ENCODE measurements around the gene TSPAN16.
"Not testable (repeated sequence)": the region's sequence is repeated elsewhere in the genome, so short reads cannot be mapped to it uniquely, and the experiment has no call there.

Gene TSPAN16

DNA sequence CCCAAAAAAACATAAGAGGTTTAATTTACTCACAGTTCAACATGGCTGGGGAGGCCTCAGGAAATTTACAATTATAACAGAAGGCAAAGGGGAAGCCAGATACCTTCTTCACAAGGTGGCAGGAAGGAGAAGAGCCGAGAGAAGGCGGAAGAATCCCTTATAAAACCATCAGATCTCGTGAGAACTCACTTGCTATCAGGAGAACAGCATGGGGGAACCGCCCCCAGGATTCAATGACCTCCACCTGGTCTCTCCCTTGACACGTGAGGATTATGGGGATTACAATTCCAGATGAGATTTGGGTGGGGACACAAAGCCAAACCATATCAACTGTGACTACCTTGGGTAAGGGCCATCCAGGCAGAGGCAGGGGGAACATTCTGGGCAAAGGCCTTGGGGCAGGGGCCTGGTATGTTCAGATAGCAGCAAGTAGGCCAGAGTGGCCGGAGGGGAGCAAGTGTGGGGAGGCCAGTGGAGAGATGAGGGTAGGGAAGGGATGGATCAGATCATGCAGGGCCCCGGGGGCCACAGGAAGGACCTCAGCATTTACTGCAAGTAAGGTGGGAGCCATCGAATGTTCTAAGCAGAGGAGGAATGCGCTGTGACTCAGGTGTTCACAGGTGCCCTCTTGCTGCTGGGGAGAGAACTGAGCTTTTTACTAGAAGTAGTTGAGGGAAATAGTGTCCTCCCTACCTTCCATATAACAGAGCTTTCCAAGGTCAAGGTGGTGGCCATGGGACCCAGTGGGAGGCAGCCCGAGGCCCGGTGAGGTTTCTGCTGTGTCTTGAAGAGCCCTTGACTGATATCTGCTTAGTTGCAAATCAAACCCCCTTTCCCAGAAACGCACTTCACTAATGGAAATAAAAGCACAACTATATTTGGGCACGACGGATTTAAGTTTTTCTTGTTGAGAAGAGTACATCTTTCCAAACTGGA is 25.5 kb downstream of the TSPAN16 start:
- DNase-seq: no peak

DNA sequence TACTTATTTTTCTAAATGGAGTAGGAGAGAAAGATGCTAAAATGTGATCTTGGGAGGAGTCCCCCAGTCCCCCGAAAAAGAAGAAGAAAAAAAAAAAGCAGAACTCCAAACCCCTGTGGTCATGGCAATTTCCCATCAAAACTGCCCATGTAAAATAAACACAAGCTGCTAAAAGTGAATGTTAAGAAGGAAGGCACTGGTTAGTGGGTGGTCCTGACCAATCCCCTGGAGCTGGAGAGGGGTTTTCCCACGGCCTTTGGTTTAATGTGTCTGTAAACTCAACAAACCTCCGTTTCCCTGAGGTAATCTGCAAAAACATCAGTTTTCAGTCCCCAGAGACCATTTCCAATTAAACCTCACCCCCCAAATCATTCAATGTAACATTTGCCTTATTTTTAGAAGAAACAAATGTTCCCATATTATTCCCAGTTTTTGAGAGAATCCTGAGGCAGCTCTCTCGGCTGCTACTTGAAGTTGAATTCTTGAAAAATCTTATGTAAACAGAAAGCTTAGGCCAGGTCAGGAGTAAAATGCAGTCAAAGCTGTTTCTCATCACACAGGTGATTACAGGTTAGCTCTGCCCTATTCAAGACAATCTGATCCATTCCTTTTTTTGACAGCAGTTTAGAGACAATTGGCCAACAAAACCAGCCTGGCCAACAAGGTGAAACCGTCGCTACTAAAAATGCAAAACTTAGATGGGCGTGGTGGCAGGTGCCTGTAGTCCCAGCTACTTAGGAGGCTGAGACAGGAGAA is 26.5 kb downstream of the TSPAN16 start:
- DNase-seq: no peak

DNA sequence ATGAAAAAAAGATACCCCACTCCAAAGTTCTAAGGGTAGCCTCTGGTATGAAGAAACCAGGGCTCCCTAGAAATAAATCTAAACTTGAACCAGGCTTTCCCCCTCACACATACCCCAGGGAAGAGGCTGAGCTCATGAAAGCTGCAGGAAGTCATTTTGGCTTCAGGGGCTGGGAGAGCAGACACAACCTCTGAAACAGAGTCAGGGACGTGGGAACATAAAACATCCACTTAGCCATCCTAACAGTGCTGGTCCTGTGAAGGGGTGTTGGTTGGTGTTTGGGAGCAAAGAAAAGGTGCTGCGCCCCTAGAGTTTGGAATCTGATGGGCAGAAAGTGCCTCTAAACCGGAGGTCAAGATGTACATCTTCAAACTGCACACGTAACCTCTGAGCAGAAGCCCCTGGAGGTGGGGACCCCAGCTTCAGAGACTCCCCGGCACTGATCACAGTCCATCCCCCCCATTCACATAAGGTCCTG is 27.7 kb downstream of the TSPAN16 start:
- no peak for DNase-seq

DNA sequence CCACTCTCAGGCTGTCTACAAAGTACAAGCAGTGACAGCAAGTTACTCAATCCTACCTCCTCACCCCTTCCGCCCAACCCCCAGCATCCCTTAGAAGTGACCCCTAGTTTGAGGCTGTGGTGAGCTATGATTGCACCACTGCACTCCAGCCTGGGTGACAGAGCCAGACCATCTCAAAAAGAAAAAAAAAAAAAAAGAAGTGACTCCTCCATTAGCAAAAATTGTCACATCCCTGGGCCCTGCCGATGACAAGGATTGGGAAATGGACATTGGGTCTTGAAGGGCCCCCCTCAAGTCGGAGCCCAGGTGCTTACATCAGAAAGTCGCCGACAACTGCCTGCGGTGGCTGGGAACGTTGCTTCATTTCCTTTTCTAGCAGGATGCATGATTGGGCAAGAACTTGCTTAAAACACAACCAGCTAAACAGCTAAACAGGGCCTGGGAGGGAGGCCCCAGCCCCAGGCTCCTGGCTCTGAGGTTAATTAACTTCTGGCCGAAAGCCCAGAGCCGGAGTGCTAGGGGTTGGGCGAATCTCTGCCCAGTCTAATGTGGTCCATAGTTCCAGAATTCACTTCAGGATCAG is 28.2 kb downstream of the TSPAN16 start:
- no peak for DNase-seq

DNA sequence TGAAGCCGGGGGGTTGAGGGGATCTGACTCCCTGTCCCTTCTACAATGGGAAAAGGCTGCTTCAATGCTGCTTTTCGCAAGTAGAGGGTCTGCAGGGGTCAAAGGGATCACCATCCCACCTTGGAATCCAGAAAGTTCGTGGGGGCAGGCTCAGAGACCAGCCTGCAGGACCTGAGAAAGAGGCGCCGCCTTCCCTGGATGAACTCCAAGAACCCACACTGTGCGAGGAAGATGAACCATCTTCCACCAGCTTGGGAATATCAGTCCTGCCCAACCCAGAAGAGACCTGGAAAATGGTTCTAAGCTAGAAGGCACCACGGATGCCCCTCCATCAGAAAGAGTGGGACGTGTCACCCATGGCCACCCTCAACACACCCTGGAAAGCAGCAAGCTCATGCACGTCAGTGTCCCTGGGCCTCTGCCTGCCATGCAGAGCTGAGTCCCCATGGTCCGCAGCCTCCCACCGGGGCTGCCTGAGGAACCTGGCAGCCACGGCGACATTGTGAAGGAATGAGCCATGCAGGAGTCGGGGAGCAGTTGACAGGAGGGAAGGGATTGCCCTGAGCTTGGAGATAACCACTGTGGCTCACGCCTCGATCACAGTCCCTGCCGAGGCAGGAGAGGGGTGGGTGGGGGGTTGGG is 28.9 kb downstream of the TSPAN16 start:
- no peak for DNase-seq

DNA sequence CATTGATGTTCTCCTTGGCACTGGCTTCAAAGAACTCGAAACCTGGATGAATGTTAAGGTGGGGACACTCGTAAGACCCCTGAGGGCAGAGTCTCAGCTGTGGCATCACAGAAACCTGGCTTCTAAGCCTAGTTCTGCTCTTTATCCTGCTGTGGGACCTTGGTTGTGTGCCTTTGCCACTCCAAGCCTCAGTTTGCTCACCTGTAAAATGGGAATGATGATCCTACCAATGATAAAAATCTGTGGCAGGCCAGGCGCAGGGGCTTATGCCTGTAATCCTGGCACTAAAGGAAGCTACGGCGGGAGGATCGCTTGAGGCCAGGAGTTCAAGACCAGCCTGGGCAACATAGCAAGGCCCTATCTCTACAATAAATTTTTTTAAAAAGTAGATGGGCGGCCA is 29.6 kb downstream of the TSPAN16 start:
- no peak for DNase-seq

DNA sequence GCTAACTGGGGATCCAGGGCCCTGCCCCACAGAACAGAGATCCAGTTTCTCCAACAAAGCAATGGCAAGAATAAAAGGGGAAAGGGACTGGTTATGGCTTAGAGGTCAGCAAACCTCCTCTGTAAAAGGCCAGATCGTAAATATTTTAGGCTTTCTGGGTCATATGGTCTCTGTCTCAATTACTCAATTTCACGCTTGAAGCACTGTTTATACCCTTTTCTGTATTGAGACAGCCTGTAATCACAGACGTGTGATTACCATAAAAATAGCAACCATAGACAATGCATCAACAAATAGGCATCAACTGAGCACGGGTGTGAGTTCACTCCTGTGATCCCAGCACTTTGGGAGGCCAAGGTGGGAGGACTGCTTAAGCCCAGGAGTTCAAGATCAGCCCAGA is 34.2 kb downstream of the TSPAN16 start:
- DNase-seq: no peak

DNA sequence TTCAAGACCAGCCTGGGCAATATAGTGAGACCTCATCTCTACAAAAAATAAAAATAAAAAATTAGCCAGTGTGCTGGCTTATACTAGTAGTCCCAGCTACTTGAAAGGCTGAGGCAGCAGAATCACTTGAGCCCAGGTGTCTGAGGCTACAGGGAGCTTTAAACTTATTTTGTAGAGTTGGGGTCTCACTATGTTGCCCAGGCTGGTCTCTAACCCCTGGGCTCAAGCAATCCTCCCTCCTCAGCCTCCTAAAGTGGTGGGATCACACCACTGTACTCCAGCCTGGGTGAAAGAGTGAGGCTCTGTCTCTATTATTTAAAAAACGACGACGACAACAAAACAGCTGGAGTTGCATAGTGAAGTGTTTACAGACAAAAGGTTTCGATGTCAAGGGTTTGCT is 35.5 kb downstream of the TSPAN16 start:
- no peak for DNase-seq

DNA sequence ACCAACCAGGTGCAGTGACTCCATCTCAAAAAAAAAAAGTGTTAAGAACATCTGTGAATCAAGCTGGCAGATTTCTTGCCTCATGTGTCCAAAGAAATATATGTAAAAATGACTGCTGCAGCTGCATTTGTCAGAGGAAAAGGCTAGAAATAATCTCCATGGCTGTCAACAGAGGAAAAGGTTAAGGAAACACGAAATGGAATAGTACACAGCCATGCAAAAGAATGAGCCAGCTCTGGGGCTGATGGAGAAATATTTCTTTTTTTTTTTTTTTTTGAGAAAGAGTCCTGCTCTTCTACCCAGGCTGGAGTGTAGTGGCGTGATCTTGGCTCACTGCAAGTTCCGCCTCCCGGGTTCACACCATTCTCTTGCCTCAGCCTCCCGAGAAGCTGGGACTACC is 36.9 kb downstream of the TSPAN16 start:
- no peak for DNase-seq

DNA sequence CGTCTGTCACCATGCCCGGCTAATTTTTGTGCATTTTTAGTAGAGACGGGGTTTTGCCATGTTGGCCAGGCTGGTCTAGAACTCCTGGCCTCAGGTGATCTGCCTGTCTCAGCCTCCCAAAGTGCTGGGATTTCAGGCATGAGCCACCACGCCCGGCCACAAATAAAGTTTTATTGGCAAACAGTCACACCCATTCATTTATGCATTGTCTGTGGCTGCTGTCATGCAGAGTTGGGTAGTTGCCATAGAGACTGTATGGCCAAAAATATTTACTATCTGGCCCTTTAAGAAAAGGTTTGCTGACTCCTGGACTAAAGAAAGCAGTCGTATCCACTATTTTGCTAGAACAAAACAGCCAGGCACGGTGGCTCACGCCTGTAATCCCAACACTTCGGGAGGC is 37.9 kb downstream of the TSPAN16 start:
- DNase-seq: not testable (repeated sequence)

DNA sequence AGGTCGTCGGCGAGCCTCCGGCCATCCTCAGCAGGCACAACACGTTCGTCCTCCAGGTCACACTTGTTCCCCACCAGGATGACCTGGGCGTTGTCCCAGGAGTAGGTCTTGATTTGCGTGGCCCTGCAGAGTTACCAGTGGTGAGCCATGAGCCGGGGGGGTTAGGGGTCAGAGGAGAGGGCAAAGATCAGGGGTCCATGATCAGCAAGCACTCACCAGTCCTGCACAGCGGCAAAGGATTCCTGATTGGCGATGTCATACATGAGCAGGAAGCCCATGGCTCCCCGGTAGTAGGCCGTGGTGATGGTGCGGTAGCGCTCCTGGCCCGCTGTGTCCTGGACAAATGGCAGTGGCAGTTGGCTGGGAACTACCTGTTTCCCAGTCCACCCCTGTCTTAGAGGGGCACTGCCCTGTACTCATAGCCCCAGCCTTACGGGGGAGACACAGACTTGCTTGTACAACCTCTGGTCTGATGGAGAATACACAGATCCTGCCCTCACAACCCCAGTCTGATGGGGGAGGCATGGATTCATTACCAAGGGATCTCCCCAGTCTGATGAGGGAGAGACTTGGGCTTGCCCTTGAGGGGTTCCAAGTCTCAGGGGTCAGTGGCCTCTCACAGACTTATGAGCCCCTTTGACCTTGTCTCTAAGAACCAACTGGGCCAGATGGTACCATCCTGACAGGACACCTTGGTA is 39.6 kb downstream of the TSPAN16 start:
- DNase-seq: no peak

DNA sequence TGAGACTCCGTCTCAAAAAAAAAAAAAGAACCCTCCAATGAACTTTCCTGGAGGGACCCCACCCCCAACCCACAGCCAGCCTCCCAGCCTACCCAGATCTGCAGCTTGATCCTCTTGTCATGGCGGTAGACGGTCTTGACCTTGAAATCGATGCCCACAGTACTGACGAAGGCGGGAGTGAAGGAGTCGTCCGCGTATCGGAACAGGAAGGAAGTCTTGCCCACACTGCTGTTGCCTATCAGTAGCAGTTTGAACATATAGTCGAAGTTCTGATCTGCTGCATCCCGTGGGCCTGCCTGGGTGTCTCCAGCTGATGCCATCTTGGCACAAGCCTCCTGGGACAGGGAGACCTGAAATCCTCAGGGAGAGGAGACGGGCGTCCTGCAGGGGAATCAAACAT is 41.1 kb downstream of the TSPAN16 start:
- DNase-seq: no peak

DNA sequence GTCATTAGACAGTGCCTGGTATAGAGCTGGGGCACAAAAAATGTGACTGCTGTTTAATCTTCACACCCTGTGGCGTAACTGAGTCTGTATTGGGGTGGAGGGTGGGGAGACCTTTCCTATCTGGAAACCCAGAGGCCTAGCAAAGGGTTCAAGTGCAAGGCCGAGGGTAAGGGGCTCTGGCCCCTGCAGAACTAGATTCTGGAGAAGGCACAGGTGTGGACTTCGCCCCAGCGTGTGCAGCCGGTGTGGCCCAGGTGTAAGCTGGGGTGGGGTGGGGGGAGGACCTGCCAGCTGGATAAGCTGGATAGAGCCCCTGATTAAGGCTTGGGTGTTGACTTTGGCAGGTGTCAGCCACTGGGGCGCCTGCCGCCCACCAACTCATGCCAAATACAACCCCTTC is 42.2 kb downstream of the TSPAN16 start:
- DNase-seq: no peak

DNA sequence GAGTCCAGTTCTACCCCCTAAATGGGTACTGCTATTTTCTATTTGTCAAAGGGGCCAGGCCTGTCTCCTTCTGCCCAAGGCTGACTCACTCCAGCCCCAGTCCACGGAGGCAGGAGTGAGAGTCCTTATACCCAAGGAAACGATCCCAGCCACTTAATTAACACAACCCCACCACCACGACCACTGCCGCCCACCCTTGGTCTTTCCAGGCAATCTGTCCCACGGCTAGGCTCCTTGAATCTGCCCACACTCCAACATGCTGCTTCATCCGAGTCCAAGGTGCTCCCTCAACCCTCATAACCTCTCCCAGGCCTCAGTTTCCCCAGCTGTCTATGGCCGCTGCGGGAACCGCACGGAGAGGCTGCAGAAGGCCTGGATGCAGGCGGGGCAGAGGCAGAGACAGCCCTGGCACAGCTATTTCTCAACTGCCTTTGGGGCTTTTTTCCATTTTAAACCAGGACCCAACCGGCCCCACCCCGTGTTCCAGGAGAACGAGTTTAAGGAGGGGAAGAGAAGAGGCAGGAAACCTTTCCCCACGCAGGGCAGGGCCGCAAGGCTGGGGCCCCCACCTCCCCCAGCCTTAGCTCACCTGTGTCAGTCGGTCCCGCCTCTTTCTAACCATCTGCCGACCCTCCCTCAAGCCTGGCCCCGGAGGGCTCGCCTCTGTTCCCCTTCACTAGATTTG is 42.8 kb downstream of the TSPAN16 start:
- DNase-seq: no peak

DNA sequence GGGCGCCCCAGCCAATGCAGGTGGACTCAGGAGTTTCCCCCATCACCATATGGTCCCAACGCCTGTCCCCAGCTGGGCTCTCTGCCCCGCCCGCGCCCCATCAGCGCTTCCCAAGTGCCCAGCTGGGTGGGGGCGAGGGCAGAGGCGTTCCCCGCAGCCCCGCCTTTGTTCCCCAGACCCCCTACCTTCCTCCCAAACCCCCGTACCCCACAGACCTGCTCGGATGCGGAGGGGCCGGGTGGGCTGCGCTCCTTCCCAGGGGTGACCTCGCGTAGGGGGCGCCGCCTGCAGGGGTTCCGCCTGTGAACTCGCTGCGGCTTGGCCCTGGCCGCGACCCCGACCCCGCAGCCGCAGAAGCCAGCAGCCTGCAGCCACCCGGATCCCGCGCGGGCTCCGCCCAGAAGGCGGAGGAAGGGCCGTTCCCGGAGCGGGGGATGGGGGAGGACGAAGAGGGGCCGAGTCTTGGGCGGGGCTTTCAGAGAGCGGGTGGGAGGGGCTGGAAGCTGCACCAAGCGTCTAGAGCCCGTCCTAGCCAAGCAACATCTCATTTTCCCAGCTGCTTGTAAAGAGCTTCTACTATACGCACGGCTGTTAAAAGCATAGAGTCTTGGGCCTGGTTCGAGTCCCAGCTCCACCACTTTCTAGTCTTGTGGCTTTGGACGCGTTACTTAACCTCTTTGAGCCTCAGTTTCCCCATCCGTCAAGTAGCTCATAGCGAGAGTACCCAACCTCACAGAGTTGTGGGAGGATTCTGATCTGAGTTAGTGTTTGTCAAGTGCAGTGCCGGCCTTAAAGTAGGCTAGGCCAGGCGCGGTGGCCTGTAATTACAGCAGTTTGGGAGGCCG is 43.5 kb downstream of the TSPAN16 start, which contains the start of gene RAB3D:
TSS of gene RAB3D (minus strand) at position 404 of the 845 bp plus-strand sequence. CDS start 2,258 bp downstream, outside the sequence.
- DNase-seq: no peak

DNA sequence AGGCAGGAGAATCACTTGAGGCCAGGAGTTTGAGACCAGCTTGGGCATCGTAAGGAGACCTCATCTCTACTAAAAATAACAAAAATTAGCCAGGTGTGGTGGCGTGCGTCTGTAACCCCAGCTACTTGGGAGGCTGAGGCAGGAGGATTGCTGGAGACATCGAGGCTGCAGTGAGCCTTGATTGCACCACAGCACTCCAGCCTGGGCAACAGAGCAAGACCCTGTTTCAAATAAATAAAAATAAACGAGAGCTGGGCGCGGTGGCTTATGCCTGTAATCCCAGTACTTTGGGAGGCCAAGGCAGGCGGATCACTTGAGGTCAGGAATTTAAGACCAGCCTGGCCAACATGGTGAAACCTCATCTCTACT is 44.1 kb downstream of the TSPAN16 start:
- DNase-seq: not testable (repeated sequence)

DNA sequence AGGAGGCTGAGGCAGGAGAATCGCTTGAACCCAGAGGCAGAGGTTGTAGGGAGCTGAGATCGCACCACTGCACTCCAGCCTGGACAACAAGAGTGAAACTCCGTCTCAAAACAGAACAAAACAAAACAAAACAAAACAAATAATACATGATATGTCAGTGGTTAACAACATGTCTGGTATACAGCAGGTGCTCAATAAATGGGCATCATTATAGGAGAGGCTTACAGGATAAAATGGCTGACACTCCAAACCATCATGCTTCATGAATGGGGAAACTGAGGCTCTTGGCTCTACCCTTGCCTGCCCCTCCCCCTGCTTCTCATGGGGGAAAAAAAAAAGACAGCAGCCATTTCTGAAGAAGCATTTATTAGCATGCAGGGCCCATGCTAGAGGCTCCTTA is 46.5 kb downstream of the TSPAN16 start:
- DNase-seq: no peak

DNA sequence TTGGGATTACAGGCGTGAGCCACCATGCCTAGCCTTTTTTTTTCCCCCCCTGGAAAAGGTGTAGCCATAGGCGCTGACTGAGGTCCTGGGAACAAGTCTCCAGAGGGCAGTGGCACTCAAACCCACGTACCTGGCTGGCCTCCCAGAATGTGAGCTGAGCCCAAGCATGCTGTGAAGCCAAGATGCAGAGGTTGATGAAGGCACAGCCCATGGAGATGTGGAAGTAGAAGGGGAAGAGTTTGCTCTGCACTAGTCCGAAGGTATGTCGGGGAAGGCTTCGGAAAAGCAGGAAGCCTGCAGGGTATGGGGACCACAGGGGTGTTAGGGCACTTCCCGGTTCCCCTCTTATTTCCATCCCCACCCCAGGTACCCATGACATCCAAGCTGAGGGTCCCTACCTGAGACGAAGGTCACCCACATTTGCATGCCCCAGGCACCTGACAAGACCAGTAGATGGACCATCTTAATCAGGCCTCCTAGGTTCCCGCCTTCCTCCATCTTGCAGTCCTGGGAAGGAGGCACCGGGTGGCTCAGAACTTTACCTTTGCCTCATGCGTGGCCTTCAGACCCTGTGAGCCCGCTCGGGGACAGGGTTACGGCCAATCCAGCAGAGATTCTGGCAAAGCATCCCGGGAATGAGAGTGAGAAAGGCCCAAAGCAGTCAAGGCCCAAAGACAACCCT is 49.3 kb downstream of the TSPAN16 start:
- DNase-seq: no peak

DNA sequence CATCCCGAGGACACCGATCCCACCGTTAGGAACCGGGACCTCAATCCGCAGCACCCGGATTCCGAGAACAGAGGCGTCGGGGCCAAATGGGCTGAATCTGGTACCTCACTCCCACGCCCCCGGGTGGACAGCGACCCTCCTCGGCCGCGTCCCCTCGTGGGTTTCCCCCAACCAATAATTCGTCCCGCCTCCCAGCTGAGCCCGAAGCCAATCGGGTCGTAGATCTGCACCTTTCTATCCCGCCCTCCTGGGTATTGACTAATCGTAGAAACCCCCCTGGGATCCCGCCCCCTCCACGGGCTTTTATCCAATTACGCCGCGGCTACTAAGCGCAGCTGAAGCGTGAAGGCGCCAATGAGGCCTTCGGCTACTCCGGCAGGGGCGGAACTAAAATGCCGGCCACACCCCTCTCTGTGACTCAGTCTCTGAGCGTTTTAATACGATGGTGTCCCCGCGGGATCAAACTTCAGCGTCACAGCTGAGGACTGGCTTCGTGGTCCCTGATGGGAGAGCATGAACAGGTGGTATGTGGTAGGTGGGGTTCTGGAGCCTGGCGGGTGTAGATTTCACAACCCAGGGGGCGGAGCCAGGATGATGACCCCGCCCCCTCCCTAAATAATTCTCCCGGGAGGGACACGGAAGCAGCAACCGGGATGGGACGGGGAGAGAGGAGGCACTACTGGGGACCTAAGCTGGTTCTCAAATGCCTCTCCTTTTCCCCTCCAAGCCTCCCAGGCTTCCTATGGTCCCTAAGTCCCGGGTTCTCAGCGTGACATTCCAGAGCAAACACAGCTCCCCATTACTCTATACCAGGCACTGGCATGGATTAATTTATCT is 50.4 kb downstream of the TSPAN16 start, which contains the start of the genes CCDC159 and TMEM205:
TSS of gene CCDC159 (plus strand) at position 416 of the 837 bp plus-strand sequence. CDS start at position 504, 88 bp downstream.
TSS of gene TMEM205 (minus strand) at position 165 of the 837 bp plus-strand sequence. CDS start 649 bp downstream, outside the sequence.
- DNase-seq: no peak

Measured in cortex of kidney (tissue), 1 donor.